HepG2 (cell line): Measurements from ENCODE around the gene NSL1. TPM values are rescaled to one million over a fixed set of nuclear protein-coding genes. Genes with fewer than 3 reads are reported as not detected.

Experiments
- E2F5 ChIP-seq: sonication (generic); formaldehyde crosslinking; conservative IDR thresholded peaks from 2 replicates; pipeline ENCODE4 v1.4.0; 2020; ENCODE audit warnings: missing genetic modification reagents
- HMGXB3 ChIP-seq: sonication (generic); formaldehyde crosslinking; IDR thresholded peaks from 2 replicates; pipeline ENCODE4 v1.4.0; 2020; ENCODE audit warnings: missing genetic modification reagents, borderline replicate concordance
- ZNF512B ChIP-seq: sonication (generic); formaldehyde crosslinking; IDR thresholded peaks from 2 replicates; pipeline ENCODE4 v1.5.1; 2020; ENCODE audit warnings: missing genetic modification reagents, mild to moderate bottlenecking, borderline replicate concordance
- ZNF790 ChIP-seq: sonication (generic); formaldehyde crosslinking; IDR thresholded peaks from 2 replicates; pipeline ENCODE4 v1.8.0; 2022; ENCODE audit warnings: missing genetic modification reagents, mild to moderate bottlenecking, borderline replicate concordance
- ZNF841 ChIP-seq: sonication (generic); formaldehyde crosslinking; IDR thresholded peaks from 2 replicates; pipeline ENCODE4 v1.8.1; 2023; ENCODE audit warnings: missing genetic modification reagents, borderline replicate concordance
- polyA plus RNA-seq, 8 experiments: library from polyadenylated mRNA; depleted of rRNA in 3 of 8; stranded (reverse) in 7 of 8; unstranded in 1 of 8; fragments of >200 nt; fragmentation: Illumina TruSeq in 4 of 8; extraction: Trizol in 4 of 8; gene quantifications; 2 replicates each; pipeline versions ENCODE4 v1.2.1 to v1.2.3, GENCODE V29; 2011 to 2016; ENCODE audit warnings: low read depth in 4 of 8, missing spikeins in 1 of 8, mixed read lengths in 1 of 8; ENCODE audit not compliant: insufficient read depth in 1 of 8
- total RNA-seq, 5 experiments: library from RNA; depleted of rRNA; stranded (reverse); fragments of >200 nt; fragmentation: Illumina TruSeq; extraction: Trizol; gene quantifications; 2 replicates each; pipeline ENCODE4 v1.2.3, GENCODE V29; 2016; ENCODE audit warnings: low read depth in 1 of 5

Gene NSL1
- total and polyA plus RNA-seq, 2 of the 13 experiments (the other 11 are each of a cell fraction or from before 2014, with no cell fraction given) = 34.5 to 77.4 TPM

- no peak for TF ChIP-seq HMGXB3 (CRISPR knock-in tag)
- TF ChIP-seq ZNF841 = no peak
- no peak for TF ChIP-seq ZNF790 (CRISPR knock-in tag)
- TF ChIP-seq E2F5 (CRISPR knock-in tag) = no peak
- TF ChIP-seq ZNF512B = no peak
Observed at GRCh38 chr1:212712451-212713303, 78.9 kb downstream of the NSL1 start (continued).
